Fibroblast of villous mesenchyme (primary cell): ENCODE measurements around the gene CLDND2. TPM values are rescaled to one million over a fixed set of nuclear protein-coding genes. Genes with fewer than 3 reads are reported as not detected.
"Not testable (repeated sequence)": the region's sequence is repeated elsewhere in the genome, so short reads cannot be mapped to it uniquely, and the experiment has no call there.

Experiments
- DNase-seq: peaks from one replicate; pipeline ENCODE4 v3.0.0-alpha.2; 2010; ENCODE audit warnings: low read depth
- H3K4me3 ChIP-seq: 2 replicates; pipeline ENCODE4 v1.5.1; 2011; ENCODE audit warnings: low read depth, mild to moderate bottlenecking, low read length
- CTCF ChIP-seq: IDR thresholded peaks from 2 replicates; pipeline ENCODE4 v1.5.1; 2012; ENCODE audit warnings: low read depth, mild to moderate bottlenecking, low read length; ENCODE audit not compliant: insufficient read depth
- total RNA-seq: library from RNA; depleted of rRNA; stranded (reverse); fragments of >200 nt; gene quantifications from 2 replicates; pipeline ENCODE4 v1.2.3, GENCODE V29; 2012

The CLDND2 gene
- total RNA-seq, 1 donor = not detected

- TF ChIP-seq CTCF = peak; percentile 42
- peak; percentile 13 for DNase-seq
- H3K4me3 ChIP-seq = no peak overlapping the region
Measured at GRCh38 chr19:51407511-51408131, 38.8 kb upstream of the CLDND2 start.

- no peak for TF ChIP-seq CTCF
- DNase-seq = no peak
- H3K4me3 ChIP-seq = no peak overlapping the region
Measured at GRCh38 chr19:51402117-51402516, 33.3 kb upstream of the CLDND2 start.

GRCh38 chr19:51399936-51400335 lies 31.1 kb upstream of the CLDND2 start:
- not testable (repeated sequence) for DNase-seq, H3K4me3 ChIP-seq

GRCh38 chr19:51399231-51399630 lies 30.4 kb upstream of the CLDND2 start:
- DNase-seq = no peak
- no peak for TF ChIP-seq CTCF
- no peak overlapping the region for H3K4me3 ChIP-seq

GRCh38 chr19:51398096-51398704 lies 29.4 kb upstream of the CLDND2 start:
- peak; percentile 20 for DNase-seq
- peak; percentile 60 for TF ChIP-seq CTCF

GRCh38 chr19:51397453-51397852 lies 28.6 kb upstream of the CLDND2 start:
- not testable (repeated sequence) for DNase-seq, H3K4me3 ChIP-seq

More at GRCh38 chr19:51398096-51398704, 29.4 kb upstream of the CLDND2 start:
- H3K4me3 ChIP-seq = no peak overlapping the region

GRCh38 chr19:51396175-51396574 lies 27.4 kb upstream of the CLDND2 start:
- no peak for DNase-seq
- TF ChIP-seq CTCF = no peak

More at GRCh38 chr19:51396175-51396574, 27.4 kb upstream of the CLDND2 start:
- no peak overlapping the region for H3K4me3 ChIP-seq
